Liver (tissue), 9 donors: ENCODE data around the gene CCDC138. TPM values are rescaled to one million over a fixed set of nuclear protein-coding genes. Genes with fewer than 3 reads are reported as not detected.

Experiments used
- DNase-seq: peaks from one replicate; pipeline ENCODE4 v3.0.0-alpha.2; 2017; ENCODE audit warnings: low spot score
- H3K27ac ChIP-seq, 2 donors: one replicate each; pipeline ENCODE4 v1.7.0; 2013; ENCODE audit warnings: inconsistent platforms in 2 of 2, low read length in 2 of 2, control low read depth in 1 of 2, low read depth in 1 of 2, mild to moderate bottlenecking in 1 of 2
- H3K27me3 ChIP-seq, 4 donors: one replicate each; pipeline versions ENCODE4 v1.6.1 to v1.7.0; 2013; ENCODE audit warnings: low read length in 3 of 4, inconsistent platforms in 1 of 4, mild to moderate bottlenecking in 1 of 4, moderate library complexity in 1 of 4; ENCODE audit not compliant: control insufficient read depth in 4 of 4, insufficient read depth in 4 of 4
- H3K36me3 ChIP-seq, 4 donors: one replicate each; pipeline versions ENCODE4 v1.6.1 to v1.7.0; 2013; ENCODE audit warnings: low read length in 3 of 4, mild to moderate bottlenecking in 3 of 4, low read depth in 1 of 4, moderate library complexity in 1 of 4; ENCODE audit not compliant: control insufficient read depth in 4 of 4, insufficient read depth in 3 of 4
- H3K4me1 ChIP-seq, 4 donors: one replicate each; pipeline versions ENCODE4 v1.6.1 to v1.7.0; 2013; ENCODE audit warnings: low read length in 3 of 4, mild to moderate bottlenecking in 3 of 4, moderate library complexity in 1 of 4; ENCODE audit not compliant: control insufficient read depth in 4 of 4, insufficient read depth in 4 of 4
- H3K4me3 ChIP-seq, 3 donors: one replicate each; pipeline versions ENCODE4 v1.6.1 to v1.7.0; 2013; ENCODE audit warnings: low read length in 3 of 3, control low read depth in 1 of 3, low read depth in 1 of 3, mild to moderate bottlenecking in 1 of 3
- H3K9ac ChIP-seq, 2 donors: one replicate each; pipeline ENCODE4 v1.7.0; 2013; ENCODE audit warnings: low read length in 2 of 2, mild to moderate bottlenecking in 2 of 2, moderate library complexity in 2 of 2, control low read depth in 1 of 2, low read depth in 1 of 2
- H3K9me3 ChIP-seq, 4 donors: one replicate each; pipeline versions ENCODE4 v1.6.1 to v1.7.0; 2013; ENCODE audit warnings: low read length in 3 of 4; ENCODE audit not compliant: control insufficient read depth in 4 of 4
- EGR1 ChIP-seq, 2 donors: IDR thresholded peaks; 2 replicates each; pipeline ENCODE4 v1.6.1; 2016 to 2018; ENCODE audit warnings: antibody characterized with exemption in 2 of 2, low read depth in 2 of 2
- FOXA1 ChIP-seq: IDR thresholded peaks from 2 replicates; pipeline ENCODE4 v1.6.1; 2016; ENCODE audit warnings: antibody characterized with exemption
- FOXA2 ChIP-seq: IDR thresholded peaks from 2 replicates; pipeline ENCODE4 v1.6.1; 2016; ENCODE audit warnings: antibody characterized with exemption
- GABPA ChIP-seq, 2 donors: IDR thresholded peaks in 1 of 2; conservative IDR thresholded peaks in 1 of 2; 2 replicates each; pipeline ENCODE4 v1.6.1; 2016; ENCODE audit warnings: antibody characterized with exemption in 2 of 2, mild to moderate bottlenecking in 1 of 2, moderate library complexity in 1 of 2
- HNF4A ChIP-seq, 2 donors: conservative IDR thresholded peaks; 2 replicates each; pipeline ENCODE4 v1.6.1; 2016; ENCODE audit warnings: antibody characterized with exemption in 2 of 2, mild to moderate bottlenecking in 2 of 2
- HNF4G ChIP-seq: IDR thresholded peaks from 2 replicates; pipeline ENCODE4 v1.6.1; 2016; ENCODE audit warnings: antibody characterized with exemption
- JUND ChIP-seq, 2 donors: IDR thresholded peaks; 2 replicates each; pipeline ENCODE4 v1.6.1; 2016; ENCODE audit warnings: antibody characterized with exemption in 2 of 2
- RAD21 ChIP-seq, 2 donors: IDR thresholded peaks; 2 replicates each; pipeline ENCODE4 v1.6.1; 2016; ENCODE audit warnings: antibody characterized with exemption in 2 of 2, mild to moderate bottlenecking in 2 of 2
- RXRA ChIP-seq, 2 donors: IDR thresholded peaks; 2 replicates each; pipeline ENCODE4 v1.6.1; 2017 to 2018; ENCODE audit warnings: antibody characterized with exemption in 2 of 2, mild to moderate bottlenecking in 1 of 2
- SP1 ChIP-seq: IDR thresholded peaks from 2 replicates; pipeline ENCODE4 v1.6.1; 2018; ENCODE audit warnings: antibody characterized with exemption, mild to moderate bottlenecking
- TAF1 ChIP-seq: conservative IDR thresholded peaks from 2 replicates; pipeline ENCODE4 v1.6.1; 2016; ENCODE audit warnings: antibody characterized with exemption, mild to moderate bottlenecking
- YY1 ChIP-seq: IDR thresholded peaks from 2 replicates; pipeline ENCODE4 v1.6.1; 2016; ENCODE audit warnings: antibody characterized with exemption, mild to moderate bottlenecking
- ZBTB33 ChIP-seq: IDR thresholded peaks from 2 replicates; pipeline ENCODE4 v1.6.1; 2016; ENCODE audit warnings: antibody characterized with exemption
- WGBS: extraction: QIAGEN DNeasy Blood & Tissue Kit; methylation state at CpG from one replicate; pipeline ENCODE4 v1.1.7; 2013; 5-methylcytosine and 5-hydroxymethylcytosine counted together
- polyA plus RNA-seq, 2 donors: library from polyadenylated mRNA; stranded (reverse) in 1 of 2; unstranded in 1 of 2; fragments of 200-250 nt in 1 of 2; fragments of >200 nt in 1 of 2; fragmentation: Nextera tagmentation in 1 of 2; extraction: Ambion mirVana in 1 of 2; gene quantifications; one replicate each; pipeline versions ENCODE4 v1.2.1 to v1.2.3, GENCODE V29; 2013 to 2015
- total RNA-seq, 2 donors: library from RNA; depleted of rRNA; stranded (reverse); fragments of >200 nt; gene quantifications; one replicate each; pipeline ENCODE4 v1.2.3, GENCODE V29; 2014
- TF ChIP-seq, protein P1 (sequence below): IDR thresholded peaks from 2 replicates; pipeline ENCODE4 v1.6.1; 2016; ENCODE audit warnings: antibody characterized with exemption
- TF ChIP-seq, protein P2 (sequence below): IDR thresholded peaks from 2 replicates; pipeline ENCODE4 v1.6.1; 2016; ENCODE audit warnings: antibody characterized with exemption, mild to moderate bottlenecking
- donor health status: healthy.
- donor health status: healthy.
- donor health status: healthy.
- donor health status: healthy.
- donor health status: healthy.

The CCDC138 gene
- total and polyA plus RNA-seq, 4 donors, result 0.76 to 5.0 (median 2.7) TPM

GRCh38 chr2:108858894-108859293, 72.3 kb downstream of the CCDC138 start:
- no peaks in the 10 kb centered on the region for H3K4me1 ChIP-seq
- DNase-seq, result no peak
- H3K36me3 ChIP-seq, result no peaks in the 10 kb centered on the region
- no peaks in the 10 kb centered on the region for H3K9me3 ChIP-seq
- no peak overlapping the region for H3K4me3 ChIP-seq
- H3K9ac ChIP-seq, result no peak overlapping the region
- H3K27ac ChIP-seq, result no peak overlapping the region
- no peaks in the 10 kb centered on the region for H3K27me3 ChIP-seq
- WGBS, result 95% methylated on average over 3 of the region's 3 CpGs
- TF ChIP-seq RXRA (IDR thresholded peaks at IDR 0.05) (no peak), YY1 (no peak), ZBTB33 (no peak), FOXA1 (no peak), SP1 (no peak), HNF4G (no peak)
- TF ChIP-seq, protein P1, sequence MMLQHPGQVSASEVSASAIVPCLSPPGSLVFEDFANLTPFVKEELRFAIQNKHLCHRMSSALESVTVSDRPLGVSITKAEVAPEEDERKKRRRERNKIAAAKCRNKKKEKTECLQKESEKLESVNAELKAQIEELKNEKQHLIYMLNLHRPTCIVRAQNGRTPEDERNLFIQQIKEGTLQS, result no peak
- TF ChIP-seq, protein P2, sequence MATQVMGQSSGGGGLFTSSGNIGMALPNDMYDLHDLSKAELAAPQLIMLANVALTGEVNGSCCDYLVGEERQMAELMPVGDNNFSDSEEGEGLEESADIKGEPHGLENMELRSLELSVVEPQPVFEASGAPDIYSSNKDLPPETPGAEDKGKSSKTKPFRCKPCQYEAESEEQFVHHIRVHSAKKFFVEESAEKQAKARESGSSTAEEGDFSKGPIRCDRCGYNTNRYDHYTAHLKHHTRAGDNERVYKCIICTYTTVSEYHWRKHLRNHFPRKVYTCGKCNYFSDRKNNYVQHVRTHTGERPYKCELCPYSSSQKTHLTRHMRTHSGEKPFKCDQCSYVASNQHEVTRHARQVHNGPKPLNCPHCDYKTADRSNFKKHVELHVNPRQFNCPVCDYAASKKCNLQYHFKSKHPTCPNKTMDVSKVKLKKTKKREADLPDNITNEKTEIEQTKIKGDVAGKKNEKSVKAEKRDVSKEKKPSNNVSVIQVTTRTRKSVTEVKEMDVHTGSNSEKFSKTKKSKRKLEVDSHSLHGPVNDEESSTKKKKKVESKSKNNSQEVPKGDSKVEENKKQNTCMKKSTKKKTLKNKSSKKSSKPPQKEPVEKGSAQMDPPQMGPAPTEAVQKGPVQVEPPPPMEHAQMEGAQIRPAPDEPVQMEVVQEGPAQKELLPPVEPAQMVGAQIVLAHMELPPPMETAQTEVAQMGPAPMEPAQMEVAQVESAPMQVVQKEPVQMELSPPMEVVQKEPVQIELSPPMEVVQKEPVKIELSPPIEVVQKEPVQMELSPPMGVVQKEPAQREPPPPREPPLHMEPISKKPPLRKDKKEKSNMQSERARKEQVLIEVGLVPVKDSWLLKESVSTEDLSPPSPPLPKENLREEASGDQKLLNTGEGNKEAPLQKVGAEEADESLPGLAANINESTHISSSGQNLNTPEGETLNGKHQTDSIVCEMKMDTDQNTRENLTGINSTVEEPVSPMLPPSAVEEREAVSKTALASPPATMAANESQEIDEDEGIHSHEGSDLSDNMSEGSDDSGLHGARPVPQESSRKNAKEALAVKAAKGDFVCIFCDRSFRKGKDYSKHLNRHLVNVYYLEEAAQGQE, result no peak

GRCh38 chr2:108866041-108866440, 79.5 kb downstream of the CCDC138 start:
- no peaks in the 10 kb centered on the region for H3K9me3 ChIP-seq
- no peaks in the 10 kb centered on the region for H3K4me1 ChIP-seq
- DNase-seq, result no peak
- H3K27ac ChIP-seq, result no peak overlapping the region
- H3K27me3 ChIP-seq, result no peaks in the 10 kb centered on the region
- no peak overlapping the region for H3K9ac ChIP-seq
- H3K36me3 ChIP-seq, result peaks cover 0 to 3% (median 1%) of the 10 kb centered on the region in 4 donors
- H3K4me3 ChIP-seq, result no peak overlapping the region
- TF ChIP-seq FOXA1, result no peak
- no peak for TF ChIP-seq GABPA (IDR thresholded peaks at IDR 0.05 in 1 of 2, conservative IDR thresholded peaks at IDR 0.05 in 1 of 2)
- TF ChIP-seq RXRA (IDR thresholded peaks at IDR 0.05), result no peak
- TF ChIP-seq, protein P2, result no peak
- no peak for TF ChIP-seq YY1
- no peak for TF ChIP-seq HNF4A (conservative IDR thresholded peaks at IDR 0.05)
- TF ChIP-seq SP1, result no peak
- TF ChIP-seq ZBTB33, result no peak
- TF ChIP-seq EGR1 (IDR thresholded peaks at IDR 0.05; ENCODE audit: low read depth in 2 of 2), result no peak
- no peak for TF ChIP-seq FOXA2
- TF ChIP-seq, protein P1, result no peak
- TF ChIP-seq JUND (IDR thresholded peaks at IDR 0.05), result no peak
- TF ChIP-seq RAD21 (IDR thresholded peaks at IDR 0.05), result no peak
- TF ChIP-seq TAF1, result no peak
- no peak for TF ChIP-seq HNF4G
